ENCODE results near the gene LPCAT2. TPM values are rescaled to one million over a fixed set of nuclear protein-coding genes. Genes with fewer than 3 reads are reported as not detected.

LPCAT2 gene
- total and polyA plus RNA-seq, 12 donors = 4.0 to 10.9 (median 7.0) TPM

DNA sequence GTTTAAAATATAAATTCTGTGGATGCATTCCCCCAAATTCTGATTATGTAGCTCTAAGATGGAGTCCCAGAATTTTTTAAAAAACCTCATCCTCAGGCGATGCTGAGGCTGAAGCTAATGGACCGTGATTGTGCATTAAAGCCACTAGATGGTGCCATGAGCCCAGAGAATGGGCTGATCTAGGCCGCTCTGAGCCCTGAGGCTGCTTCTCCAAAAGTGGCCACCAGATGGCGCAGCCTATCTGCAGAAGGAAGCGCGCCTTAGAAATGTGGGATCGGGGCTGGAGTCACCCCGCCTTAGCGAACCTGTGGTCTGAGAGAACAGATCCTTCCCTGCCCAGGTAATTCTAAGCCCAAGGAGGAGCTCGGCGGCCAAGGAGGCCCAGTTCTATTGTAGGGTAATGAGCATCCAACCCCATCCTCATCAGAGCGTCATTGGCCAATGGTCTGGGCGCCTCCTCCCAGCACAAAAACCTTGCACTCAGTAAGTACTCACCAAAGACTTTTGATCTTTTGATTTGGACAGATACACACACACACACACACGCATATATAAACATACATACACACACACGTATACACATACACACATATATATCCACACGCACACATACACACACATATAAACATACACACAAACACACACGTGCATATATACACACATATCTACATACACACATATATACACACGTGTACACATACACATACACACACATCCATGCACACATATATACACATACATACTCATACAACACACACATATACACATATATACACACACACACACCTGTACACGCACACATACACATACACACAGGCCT lies 43.6 kb upstream of the LPCAT2 start:
- intact Hi-C loops (cut with DNase I) = loop anchor here (1.0 to 10.0 kb wide), 11 partner anchors 77 to 380 kb away; no protein-coding TSS in a partner anchor
- WGBS, 2 donors = 31 to 33% methylated on average over 19 of the region's 19 CpGs
- peaks cover 0 to 4% (median 0%) of the 10 kb centered on the region in 9 donors for H3K4me1 ChIP-seq
- peak; percentile 89 to 95 (median 92) for ATAC-seq
- H3K4me3 ChIP-seq = peak overlapping the region in 2 of 10 donors; percentile 17 to 34
- TF ChIP-seq, protein P1, sequence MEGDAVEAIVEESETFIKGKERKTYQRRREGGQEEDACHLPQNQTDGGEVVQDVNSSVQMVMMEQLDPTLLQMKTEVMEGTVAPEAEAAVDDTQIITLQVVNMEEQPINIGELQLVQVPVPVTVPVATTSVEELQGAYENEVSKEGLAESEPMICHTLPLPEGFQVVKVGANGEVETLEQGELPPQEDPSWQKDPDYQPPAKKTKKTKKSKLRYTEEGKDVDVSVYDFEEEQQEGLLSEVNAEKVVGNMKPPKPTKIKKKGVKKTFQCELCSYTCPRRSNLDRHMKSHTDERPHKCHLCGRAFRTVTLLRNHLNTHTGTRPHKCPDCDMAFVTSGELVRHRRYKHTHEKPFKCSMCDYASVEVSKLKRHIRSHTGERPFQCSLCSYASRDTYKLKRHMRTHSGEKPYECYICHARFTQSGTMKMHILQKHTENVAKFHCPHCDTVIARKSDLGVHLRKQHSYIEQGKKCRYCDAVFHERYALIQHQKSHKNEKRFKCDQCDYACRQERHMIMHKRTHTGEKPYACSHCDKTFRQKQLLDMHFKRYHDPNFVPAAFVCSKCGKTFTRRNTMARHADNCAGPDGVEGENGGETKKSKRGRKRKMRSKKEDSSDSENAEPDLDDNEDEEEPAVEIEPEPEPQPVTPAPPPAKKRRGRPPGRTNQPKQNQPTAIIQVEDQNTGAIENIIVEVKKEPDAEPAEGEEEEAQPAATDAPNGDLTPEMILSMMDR (IDR thresholded peaks at IDR 0.05) = peak; percentile 100
- H3K27ac ChIP-seq = no peak overlapping the region
- H3K36me3 ChIP-seq = no peaks in the 10 kb centered on the region
- no peaks in the 10 kb centered on the region for H3K9me3 ChIP-seq
- DNase-seq = peak; percentile 87 to 88
- no peaks in the 10 kb centered on the region for H3K27me3 ChIP-seq

DNA sequence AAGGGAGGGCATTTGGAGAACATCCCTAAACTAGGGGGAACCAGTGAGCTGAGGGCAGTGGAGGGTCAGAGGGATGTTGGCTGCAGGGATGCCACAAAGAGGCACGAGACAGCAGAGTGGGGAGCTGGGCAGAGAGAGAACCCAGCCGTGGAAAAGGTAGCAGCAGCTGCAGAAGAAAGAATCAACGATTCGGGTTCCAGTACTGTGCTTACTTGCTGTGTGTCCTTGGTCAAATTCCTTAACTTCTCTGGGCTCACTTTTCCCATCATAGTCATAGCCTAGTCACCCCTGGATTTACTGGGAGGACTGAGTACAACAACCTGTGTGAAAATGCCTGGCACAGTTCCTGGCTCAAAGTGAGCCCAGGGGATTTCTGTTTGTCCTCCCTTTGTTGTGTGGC lies 42.7 kb upstream of the LPCAT2 start:
- Histone ChIP-seq H3K36me3 (no peaks in the 10 kb centered on the region), H3K27ac (no peak overlapping the region), H3K27me3 (no peaks in the 10 kb centered on the region), H3K9me3 (no peaks in the 10 kb centered on the region), H3K4me3 (no peak overlapping the region), H3K4me1 (peaks cover 0 to 10% (median 4%) of the 10 kb centered on the region in 9 donors)
- 93 to 98% methylated on average over 4 of the region's 4 CpGs for WGBS, 2 donors
- TF ChIP-seq, protein P1 (IDR thresholded peaks at IDR 0.05) = no peak
- ATAC-seq (no peak), DNase-seq (no peak)
- intact Hi-C loops (cut with DNase I) = loop anchor here in 7 of 10 donors (2.0 to 10.0 kb wide), 5 partner anchors 76 to 379 kb away; no protein-coding TSS in a partner anchor

DNA sequence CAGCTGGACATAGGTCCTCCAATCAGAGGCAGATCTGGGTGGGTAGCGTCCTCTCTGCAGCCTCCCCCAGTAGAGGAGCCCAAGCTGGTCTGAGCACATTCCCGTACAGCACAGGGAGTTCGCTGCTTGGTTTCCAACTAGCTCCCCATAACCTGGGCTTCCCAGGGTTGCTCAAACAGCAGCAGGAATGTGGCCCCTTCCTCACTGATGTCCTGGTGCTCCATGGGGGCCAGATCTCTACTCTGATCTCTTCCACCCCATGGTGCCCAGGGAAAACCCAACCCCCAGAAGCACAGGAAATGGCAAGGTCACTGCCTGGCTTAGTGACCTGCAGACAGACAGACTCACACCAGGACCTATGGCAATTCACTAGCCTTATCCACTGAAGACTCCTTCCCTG lies 41.0 kb upstream of the LPCAT2 start:
- DNase-seq = no peak
- H3K4me3 ChIP-seq = no peak overlapping the region
- H3K9me3 ChIP-seq = no peaks in the 10 kb centered on the region

DNA sequence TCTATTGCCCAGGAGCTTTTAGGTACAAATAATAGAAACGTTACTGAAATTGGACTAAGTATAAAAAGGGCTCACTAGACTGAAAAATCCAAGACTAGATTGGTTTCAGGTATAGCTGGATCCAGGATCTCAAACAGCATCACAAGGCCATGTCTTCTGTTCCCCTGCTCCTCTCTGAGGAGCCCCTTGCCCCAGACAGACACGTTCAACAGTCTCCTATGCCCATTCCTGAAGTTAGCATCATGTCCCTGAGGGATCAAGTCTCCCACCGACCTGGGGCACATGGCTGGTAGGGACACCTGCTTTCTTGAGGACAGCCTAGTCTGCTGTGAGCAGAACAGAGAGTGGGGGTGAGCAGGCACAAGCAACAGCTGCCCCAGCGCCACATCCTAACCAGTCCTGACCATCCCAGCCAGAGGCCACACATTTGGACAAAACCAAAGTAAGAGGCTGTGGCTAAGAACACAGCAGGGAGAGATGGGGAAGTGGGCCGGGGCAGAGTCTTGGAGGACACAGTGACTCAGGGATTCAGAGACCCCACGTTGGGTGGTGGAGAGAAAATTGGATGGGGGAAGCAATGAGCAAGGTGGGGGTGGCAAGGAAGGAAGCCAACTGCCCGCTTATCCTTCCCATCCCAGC lies 40.4 kb upstream of the LPCAT2 start:
- TF ChIP-seq, protein P1 (IDR thresholded peaks at IDR 0.05) = no peak
- Histone ChIP-seq H3K27me3 (no peaks in the 10 kb centered on the region), H3K4me1 (peaks cover 0 to 10% (median 4%) of the 10 kb centered on the region in 9 donors), H3K27ac (no peak overlapping the region), H3K9me3 (no peaks in the 10 kb centered on the region), H3K36me3 (no peaks in the 10 kb centered on the region), H3K4me3 (no peak overlapping the region)
- intact Hi-C loops (cut with DNase I) = loop anchor here in 7 of 10 donors (5.0 to 10.0 kb wide), 4 partner anchors 74 to 376 kb away; no protein-coding TSS in a partner anchor
- no peak for DNase-seq
- no peak for ATAC-seq
- WGBS, 2 donors = 81 to 85% methylated on average over 7 of the region's 7 CpGs

More for the DNA sequence above, 41.0 kb upstream of the LPCAT2 start:
- intact Hi-C loops (cut with DNase I) = loop anchor here in 7 of 10 donors (2.0 to 10.0 kb wide), 5 partner anchors 74 to 377 kb away; no protein-coding TSS in a partner anchor
- TF ChIP-seq, protein P1 (IDR thresholded peaks at IDR 0.05) = no peak
- H3K27ac ChIP-seq = no peak overlapping the region
- WGBS, 2 donors = 83 to 84% methylated on average over 3 of the region's 3 CpGs
- ATAC-seq = no peak
- no peaks in the 10 kb centered on the region for H3K36me3 ChIP-seq
- H3K4me1 ChIP-seq = peaks cover 0 to 10% (median 4%) of the 10 kb centered on the region in 9 donors
- H3K27me3 ChIP-seq = no peaks in the 10 kb centered on the region
